ENCODE results near the gene CCDC160. TPM values are rescaled to one million over a fixed set of nuclear protein-coding genes. Genes with fewer than 3 reads are reported as not detected.

The CCDC160 gene
- total RNA-seq = not detected

- peak within 1 kb of the TSS; percentile 39 to 53 for H3K4me3 ChIP-seq
- no peak within 1 kb of the TSS for H3K27ac ChIP-seq
- H3K36me3 ChIP-seq = no peaks in the 10 kb centered on the region
- no peak for TF ChIP-seq CTCF (IDR thresholded peaks at IDR 0.05)
- no peaks in the 10 kb centered on the region for H3K27me3 ChIP-seq
- H3K4me1 ChIP-seq = no peaks in the 10 kb centered on the region
- no peaks in the 10 kb centered on the region for H3K9me3 ChIP-seq
- no peak for DNase-seq (ENCODE audit: low spot score)
Observed at GRCh38 chrX:134236626-134237614, at the start of gene CCDC160. Gene CCDC160, plus strand, starts transcription at chrX:134237182. Its CDS starts 7,619 bp downstream, at chrX:134244801.

- H3K27me3 ChIP-seq = no peaks in the 10 kb centered on the region
- TF ChIP-seq CTCF (IDR thresholded peaks at IDR 0.05) = no peak
- no peaks in the 10 kb centered on the region for H3K9me3 ChIP-seq
- H3K36me3 ChIP-seq = no peaks in the 10 kb centered on the region
- no peak overlapping the region for H3K4me3 ChIP-seq
- no peaks in the 10 kb centered on the region for H3K4me1 ChIP-seq
- no peak overlapping the region for H3K27ac ChIP-seq
- no peak for DNase-seq (ENCODE audit: low spot score)
Observed at GRCh38 chrX:134191281-134191680, 45.7 kb upstream of the CCDC160 start.

- no peak for DNase-seq (ENCODE audit: low spot score)
- TF ChIP-seq CTCF (IDR thresholded peaks at IDR 0.05) = no peak
- no peak overlapping the region for H3K27ac ChIP-seq
- no peaks in the 10 kb centered on the region for H3K36me3 ChIP-seq
- H3K4me3 ChIP-seq = no peak overlapping the region
- H3K9me3 ChIP-seq = no peaks in the 10 kb centered on the region
- H3K4me1 ChIP-seq = no peaks in the 10 kb centered on the region
- H3K27me3 ChIP-seq = no peaks in the 10 kb centered on the region
Observed at GRCh38 chrX:134194915-134195314, 42.1 kb upstream of the CCDC160 start.

- Histone ChIP-seq H3K9me3 (peaks cover 0 to 7% of the 10 kb centered on the region in 2 donors), H3K36me3 (no peaks in the 10 kb centered on the region), H3K4me3 (no peak overlapping the region), H3K4me1 (no peaks in the 10 kb centered on the region), H3K27ac (no peak overlapping the region), H3K27me3 (no peaks in the 10 kb centered on the region)
- DNase-seq (ENCODE audit: low spot score) = no peak
- TF ChIP-seq CTCF (IDR thresholded peaks at IDR 0.05) = no peak
Observed at GRCh38 chrX:134202561-134202960, 34.4 kb upstream of the CCDC160 start.

- H3K4me1 ChIP-seq = no peaks in the 10 kb centered on the region
- no peak overlapping the region for H3K4me3 ChIP-seq
- peaks cover 0 to 7% of the 10 kb centered on the region in 2 donors for H3K9me3 ChIP-seq
- no peaks in the 10 kb centered on the region for H3K27me3 ChIP-seq
- H3K36me3 ChIP-seq = no peaks in the 10 kb centered on the region
- no peak for TF ChIP-seq CTCF (IDR thresholded peaks at IDR 0.05)
- DNase-seq (ENCODE audit: low spot score) = no peak
- no peak overlapping the region for H3K27ac ChIP-seq
Observed at GRCh38 chrX:134206221-134206620, 30.8 kb upstream of the CCDC160 start.

All from right atrium auricular region (tissue), 2 donors.